Inflammatory macrophage treated with lipopolysaccharide for 1 hour (primary cell): ENCODE measurements around the gene LIMK1.
"Not testable (repeated sequence)": the region's sequence is repeated elsewhere in the genome, so short reads cannot be mapped to it uniquely, and the experiment has no call there.

Source experiments
- DNase-seq, 2 donors: peaks; one replicate each; pipeline ENCODE4 v3.0.0-alpha.2; 2020 to 2022

Gene LIMK1

GRCh38 chr7:74083117-74083876 lies at the start of gene LIMK1:
LIMK1 (plus strand) TSS chr7:74083804; CDS start chr7:74083991, 187 bp downstream.
- peak; percentile 64 to 83 for DNase-seq

GRCh38 chr7:74037609-74038008 lies 46.0 kb upstream of the LIMK1 start:
- no peak for DNase-seq

DNA sequence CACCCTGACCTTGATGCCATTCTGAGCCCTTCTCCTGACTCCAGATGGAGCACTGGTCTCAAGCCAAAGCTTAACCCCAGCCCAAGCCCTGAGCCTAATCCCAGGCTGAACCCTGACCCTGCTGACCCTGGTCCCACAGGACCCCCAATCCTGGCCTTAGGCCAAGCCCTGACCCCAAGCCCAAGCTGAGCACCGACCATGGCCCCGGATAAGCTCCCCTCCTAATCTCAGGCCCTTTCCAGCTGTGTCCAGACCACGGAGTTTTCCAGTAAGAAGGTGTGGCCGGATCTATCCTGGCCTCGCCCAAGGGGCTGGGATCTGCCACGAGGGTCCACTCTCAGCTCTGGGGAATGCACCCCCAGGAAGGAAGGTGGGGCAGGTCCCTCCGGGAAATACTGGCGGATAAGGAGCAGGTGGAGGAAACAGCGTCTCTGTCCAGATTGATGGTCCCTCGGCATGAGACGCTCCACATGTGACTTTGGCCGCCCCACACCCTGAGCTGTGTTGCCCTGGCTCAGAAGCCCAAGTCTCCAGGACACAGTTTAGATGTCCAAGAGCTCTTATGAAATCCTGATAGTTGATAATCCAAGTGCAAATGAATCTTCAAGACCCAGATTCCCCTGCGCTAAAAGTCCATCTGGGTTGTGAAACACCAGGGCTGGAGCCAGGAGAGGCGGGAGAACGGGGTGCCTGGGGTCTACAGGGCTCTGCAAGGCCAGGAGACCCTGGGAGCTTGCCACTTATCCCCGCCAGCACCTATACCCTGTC lies 45.2 kb upstream of the LIMK1 start:
- DNase-seq: no peak

- peak in 1 of 2 donors; percentile 40 for DNase-seq
Observed at GRCh38 chr7:74039337-74039736, 44.3 kb upstream of the LIMK1 start.

- no peak for DNase-seq
Observed at GRCh38 chr7:74040101-74040790, 43.4 kb upstream of the LIMK1 start.

DNA sequence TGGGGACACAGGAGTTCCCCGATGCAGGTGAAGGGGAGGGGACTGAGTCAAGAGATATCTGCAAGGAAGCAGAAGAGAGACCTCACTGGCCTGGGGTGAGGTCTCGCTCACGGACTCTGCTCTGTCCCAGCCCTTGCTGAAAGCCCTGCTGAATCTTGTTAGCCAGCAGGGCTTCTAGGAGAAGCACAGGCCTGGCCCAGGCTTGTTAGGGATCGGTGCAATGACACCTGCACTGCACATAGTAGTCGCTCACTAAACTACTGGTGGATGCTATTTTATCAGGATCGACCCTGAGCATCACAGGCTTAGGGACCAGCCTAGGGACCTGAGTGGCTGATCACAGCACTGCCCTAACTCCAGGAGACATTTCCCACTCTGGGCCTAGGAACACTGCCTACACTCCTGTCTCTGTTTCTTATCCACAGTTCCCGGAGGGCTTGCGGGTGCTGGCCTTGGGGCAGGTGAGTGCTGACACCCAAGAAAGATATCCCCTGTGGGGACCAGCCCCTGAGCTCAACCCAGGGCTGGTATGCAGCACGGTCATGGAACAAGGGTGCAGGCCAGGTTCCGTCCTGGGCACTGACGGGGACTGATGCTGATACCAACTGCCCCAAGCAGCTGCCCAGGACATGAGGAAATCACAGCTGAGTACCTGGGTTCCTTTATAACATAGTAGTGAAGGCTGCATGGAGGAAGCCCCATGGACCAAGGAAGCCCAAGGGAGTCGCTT lies 42.6 kb upstream of the LIMK1 start:
- no peak for DNase-seq

DNA sequence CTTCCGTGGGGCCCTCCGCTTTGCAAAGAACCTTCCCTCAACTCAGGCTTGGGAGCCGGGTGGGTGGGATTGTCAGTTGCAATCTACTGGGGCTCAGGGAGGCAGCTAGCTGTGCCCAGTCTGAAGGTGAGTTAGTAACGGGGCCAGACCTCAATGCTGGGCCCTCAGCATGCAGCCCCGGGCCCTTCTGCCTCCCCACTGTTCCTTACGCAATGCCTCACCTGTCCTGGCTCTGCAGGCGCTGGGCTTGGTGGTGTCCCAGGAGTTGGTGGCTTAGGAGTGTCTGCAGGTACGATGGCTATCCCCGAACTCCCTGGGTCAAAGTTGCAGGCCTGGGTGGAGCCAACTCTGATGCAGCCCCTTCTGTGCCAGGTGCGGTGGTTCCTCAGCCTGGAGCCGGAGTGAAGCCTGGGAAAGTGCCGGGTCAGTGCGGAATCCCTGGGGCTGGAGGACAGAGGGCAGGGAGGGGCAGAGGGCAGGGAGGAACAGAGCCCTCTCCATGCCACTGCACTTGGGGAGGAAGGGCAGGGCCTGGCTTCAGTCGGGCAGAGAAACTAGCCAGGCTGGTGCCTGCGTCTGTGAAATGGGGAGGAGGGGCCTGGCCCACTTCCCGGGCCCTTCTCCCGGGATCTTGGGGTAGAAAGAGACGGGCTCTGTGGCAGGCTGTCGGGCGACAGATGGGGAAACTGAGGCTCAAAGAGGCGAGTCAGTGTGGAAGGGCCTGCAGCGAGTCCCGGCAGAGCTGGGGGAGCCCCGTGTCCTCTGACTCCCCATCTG lies 40.7 kb upstream of the LIMK1 start:
- DNase-seq: no peak

DNA sequence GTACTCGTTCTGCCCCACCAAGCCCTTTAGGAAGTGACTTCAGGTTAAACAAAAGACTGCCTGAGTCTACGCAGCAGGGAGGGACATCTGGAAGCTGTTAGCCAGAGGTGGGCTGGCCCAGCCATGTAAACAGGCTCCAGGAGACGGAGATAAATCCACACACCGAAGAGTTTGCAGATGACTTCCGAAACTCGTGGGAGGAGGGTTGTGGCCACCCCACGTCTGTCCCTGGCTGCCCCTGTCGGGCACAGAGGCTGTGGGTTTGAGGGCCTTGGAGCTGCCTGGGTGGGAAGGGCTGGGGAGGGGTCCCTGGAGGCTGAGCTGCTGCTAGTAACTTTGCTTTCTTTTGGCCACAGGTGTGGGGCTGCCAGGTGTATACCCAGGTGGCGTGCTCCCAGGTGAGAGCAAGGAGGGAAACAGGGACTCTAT lies 40.1 kb upstream of the LIMK1 start:
- no peak for DNase-seq

- no peak for DNase-seq
Observed at GRCh38 chr7:74044366-74045350, 38.9 kb upstream of the LIMK1 start.

GRCh38 chr7:74046581-74046980 lies 37.0 kb upstream of the LIMK1 start:
- not testable (repeated sequence) for DNase-seq

DNA sequence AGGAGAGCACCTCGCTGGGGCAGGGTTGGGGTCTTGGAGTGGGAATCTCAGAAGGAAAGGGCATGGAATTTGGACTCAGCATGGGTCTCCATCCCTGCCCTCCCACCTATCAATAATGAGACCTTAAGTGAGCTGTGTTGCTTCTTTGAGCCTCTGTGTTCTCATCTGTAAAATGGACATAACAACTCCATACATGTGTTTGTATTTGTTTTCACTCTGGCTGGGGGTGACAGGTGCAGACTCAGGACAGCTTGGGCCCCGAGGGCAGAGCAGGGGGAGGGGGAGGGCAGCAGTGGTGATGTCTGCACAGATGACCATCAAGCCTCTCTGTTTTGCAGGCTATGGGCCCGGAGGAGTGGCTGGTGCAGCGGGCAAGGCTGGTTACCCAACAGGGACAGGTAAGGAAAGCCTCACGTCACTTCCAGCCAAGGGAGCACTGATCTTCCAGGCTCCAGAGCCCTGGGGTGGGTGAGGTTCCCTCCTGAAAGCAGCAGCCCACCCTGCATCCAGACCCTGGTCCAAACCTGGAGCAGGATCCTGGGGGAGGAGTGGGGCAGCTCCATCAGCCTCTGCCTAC lies 35.7 kb upstream of the LIMK1 start:
- DNase-seq: no peak

GRCh38 chr7:74048999-74049599 lies 34.5 kb upstream of the LIMK1 start:
- no peak for DNase-seq

- no peak for DNase-seq
Observed at GRCh38 chr7:74049997-74050798, 33.4 kb upstream of the LIMK1 start.

- DNase-seq: no peak
Observed at GRCh38 chr7:74051193-74051592, 32.4 kb upstream of the LIMK1 start.

DNA sequence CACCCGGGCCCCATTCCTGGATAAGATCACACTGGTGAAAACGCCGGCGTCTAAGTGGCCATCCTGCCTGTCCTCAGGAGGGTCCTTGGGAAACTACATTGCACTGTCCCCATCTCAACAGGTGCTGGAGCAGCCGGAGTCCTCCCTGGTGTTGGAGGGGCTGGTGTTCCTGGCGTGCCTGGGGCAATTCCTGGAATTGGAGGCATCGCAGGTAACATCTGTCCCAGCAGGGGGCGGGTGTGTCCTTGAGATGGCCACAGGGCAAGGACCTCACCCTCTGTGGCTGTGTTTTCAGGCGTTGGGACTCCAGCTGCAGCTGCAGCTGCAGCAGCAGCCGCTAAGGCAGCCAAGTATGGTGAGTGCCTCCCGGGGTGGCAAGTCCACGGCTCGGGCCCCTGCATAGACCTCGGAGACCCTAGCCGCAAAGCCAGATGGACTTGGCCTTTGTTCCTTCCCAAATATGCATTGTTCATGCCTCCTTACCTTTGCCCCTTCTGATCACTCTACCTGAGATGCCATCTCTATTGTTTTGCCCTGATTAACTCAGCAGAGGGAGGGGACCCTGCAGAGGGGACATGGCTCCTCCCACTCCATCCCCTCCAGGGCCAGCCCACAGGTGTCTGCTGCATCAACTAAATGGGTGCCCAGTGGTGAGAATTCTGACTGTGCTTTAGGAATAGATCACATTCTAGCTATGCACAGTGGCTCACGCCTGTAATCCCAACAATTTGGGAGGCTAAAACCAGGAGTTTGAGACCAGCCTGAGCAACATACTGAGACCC lies 31.8 kb upstream of the LIMK1 start:
- peak in 1 of 2 donors; percentile 7 for DNase-seq

GRCh38 chr7:74052628-74053027 lies 31.0 kb upstream of the LIMK1 start:
- no peak for DNase-seq

GRCh38 chr7:74053589-74054186 lies 29.9 kb upstream of the LIMK1 start:
- DNase-seq: no peak
